HUES6 (cell line): ENCODE data around the gene TLCD3A.
"Not testable (repeated sequence)": the region's sequence is repeated elsewhere in the genome, so short reads cannot be mapped to it uniquely, and the experiment has no call there.

Experiments
- H3K27ac ChIP-seq: 2 replicates; pipeline ENCODE4 v1.7.0; 2013; ENCODE audit warnings: low read depth, mild to moderate bottlenecking, low read length, inconsistent platforms
- H3K27me3 ChIP-seq: 2 replicates; pipeline ENCODE4 v1.6.1; 2013; ENCODE audit warnings: low read length; ENCODE audit not compliant: control insufficient read depth, insufficient read depth
- H3K36me3 ChIP-seq: 2 replicates; pipeline ENCODE4 v1.6.1; 2013; ENCODE audit warnings: low read length; ENCODE audit not compliant: control insufficient read depth, insufficient read depth
- H3K4me1 ChIP-seq: 2 replicates; pipeline ENCODE4 v1.6.1; 2013; ENCODE audit warnings: low read length; ENCODE audit not compliant: control insufficient read depth, insufficient read depth
- H3K4me3 ChIP-seq: 2 replicates; pipeline ENCODE4 v1.5.1; 2013; ENCODE audit warnings: low read depth, low read length
- H3K9ac ChIP-seq: one replicate; pipeline ENCODE4 v1.6.1; 2013; ENCODE audit warnings: mild to moderate bottlenecking, low read length
- H3K9me3 ChIP-seq: 2 replicates; pipeline ENCODE4 v1.6.1; 2013; ENCODE audit warnings: low read depth, low read length; ENCODE audit not compliant: control insufficient read depth, insufficient read depth

Gene TLCD3A

DNA sequence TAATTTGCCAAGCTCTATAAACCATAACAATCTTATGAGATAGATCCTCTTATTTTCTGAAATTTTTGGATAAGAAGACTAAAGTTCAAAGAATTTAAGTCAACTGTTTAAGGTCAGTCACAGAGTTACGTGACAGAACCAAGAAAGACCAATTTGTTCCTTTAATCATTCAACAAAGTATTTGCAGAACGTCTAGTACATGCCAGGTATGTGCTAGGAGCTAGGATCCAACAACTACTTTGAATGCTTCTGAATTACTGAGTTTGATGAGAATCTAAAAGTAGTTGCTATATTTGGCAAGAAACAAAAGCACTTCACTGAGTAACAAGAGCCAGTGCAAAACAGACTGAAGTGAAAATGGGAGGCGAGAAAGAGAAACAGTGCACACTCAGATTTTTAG, 34.7 kb downstream of the TLCD3A start:
- Histone ChIP-seq H3K27ac (no peak overlapping the region), H3K4me1 (no peaks in the 10 kb centered on the region), H3K4me3 (no peak overlapping the region), H3K9me3 (no peaks in the 10 kb centered on the region), H3K36me3 (peaks cover 61% of the 10 kb centered on the region), H3K9ac (no peak overlapping the region), H3K27me3 (no peaks in the 10 kb centered on the region)

DNA sequence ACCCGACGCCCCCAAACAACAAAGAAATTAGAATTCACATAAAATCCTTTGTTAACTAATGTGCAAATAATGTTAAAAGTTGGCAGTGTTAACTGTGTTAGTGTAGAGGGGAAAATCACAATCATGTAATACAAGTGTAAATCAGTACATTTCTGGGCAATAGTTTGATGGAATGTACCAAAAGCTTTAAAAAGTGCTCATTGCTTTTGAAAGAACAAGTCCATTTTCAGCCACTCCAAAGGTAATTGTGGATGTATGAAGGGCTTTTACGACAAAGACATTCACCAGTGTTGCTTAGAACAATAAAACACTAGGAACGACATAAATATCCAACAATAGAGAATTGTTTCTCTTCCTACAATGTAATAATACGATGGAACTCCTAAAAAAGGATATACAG, 40.6 kb downstream of the TLCD3A start:
- Histone ChIP-seq H3K4me1 (no peaks in the 10 kb centered on the region), H3K27me3 (no peaks in the 10 kb centered on the region), H3K27ac (no peak overlapping the region), H3K9ac (no peak overlapping the region), H3K4me3 (no peak overlapping the region), H3K36me3 (peaks cover 85% of the 10 kb centered on the region), H3K9me3 (no peaks in the 10 kb centered on the region)

GRCh38 chr17:773467-774312, 41.3 kb downstream of the TLCD3A start:
- Histone ChIP-seq H3K9me3 (no peaks in the 10 kb centered on the region), H3K36me3 (peaks cover 91% of the 10 kb centered on the region), H3K27ac (no peak overlapping the region), H3K4me1 (no peaks in the 10 kb centered on the region), H3K27me3 (no peaks in the 10 kb centered on the region), H3K4me3 (no peak overlapping the region), H3K9ac (no peak overlapping the region)

DNA sequence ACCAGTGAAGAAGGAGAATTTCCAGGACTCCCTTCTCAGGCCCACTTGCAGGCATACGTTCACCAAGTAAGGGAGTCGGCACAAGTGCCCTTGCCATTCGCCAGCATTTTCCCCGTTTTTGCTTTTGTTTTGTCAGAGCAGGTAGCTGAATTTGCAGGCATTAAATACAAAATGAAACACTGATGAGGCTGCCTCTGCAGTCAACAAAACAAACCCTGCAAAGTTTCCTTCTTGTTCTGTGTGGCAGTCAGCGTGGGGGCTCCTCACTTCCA, 41.9 kb downstream of the TLCD3A start:
- H3K27me3 ChIP-seq = no peaks in the 10 kb centered on the region
- H3K4me3 ChIP-seq = no peak overlapping the region
- H3K4me1 ChIP-seq = no peaks in the 10 kb centered on the region
- H3K27ac ChIP-seq = no peak overlapping the region
- no peak overlapping the region for H3K9ac ChIP-seq
- H3K9me3 ChIP-seq = no peaks in the 10 kb centered on the region
- H3K36me3 ChIP-seq = peaks cover 89% of the 10 kb centered on the region

DNA sequence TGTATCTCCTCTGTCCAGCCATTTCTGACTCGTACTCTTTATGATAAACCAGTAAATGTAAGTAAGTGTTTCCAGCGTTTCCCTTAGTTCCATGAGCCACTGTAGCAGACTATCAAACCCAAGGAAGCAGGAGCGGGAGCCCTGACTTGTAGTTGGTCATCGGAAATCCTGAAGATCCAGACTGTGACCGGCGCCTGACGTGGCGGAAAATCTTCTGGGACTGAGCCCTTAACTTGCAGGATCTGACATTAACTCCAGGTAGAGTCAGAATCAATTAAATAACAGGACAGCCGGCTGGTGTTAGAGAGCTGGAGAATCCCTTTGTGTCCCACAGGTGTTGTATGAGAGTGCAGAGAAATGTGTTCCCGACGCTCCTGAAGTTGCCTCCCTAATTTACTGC, 45.7 kb downstream of the TLCD3A start:
- Histone ChIP-seq H3K9me3 (no peaks in the 10 kb centered on the region), H3K36me3 (peaks cover 56% of the 10 kb centered on the region), H3K27ac (no peak overlapping the region), H3K4me3 (no peak overlapping the region), H3K4me1 (0 out of 2 replicates have a peak, but pooled peaks cover 3% of the 10 kb centered on the region), H3K27me3 (no peaks in the 10 kb centered on the region), H3K9ac (no peak overlapping the region)

DNA sequence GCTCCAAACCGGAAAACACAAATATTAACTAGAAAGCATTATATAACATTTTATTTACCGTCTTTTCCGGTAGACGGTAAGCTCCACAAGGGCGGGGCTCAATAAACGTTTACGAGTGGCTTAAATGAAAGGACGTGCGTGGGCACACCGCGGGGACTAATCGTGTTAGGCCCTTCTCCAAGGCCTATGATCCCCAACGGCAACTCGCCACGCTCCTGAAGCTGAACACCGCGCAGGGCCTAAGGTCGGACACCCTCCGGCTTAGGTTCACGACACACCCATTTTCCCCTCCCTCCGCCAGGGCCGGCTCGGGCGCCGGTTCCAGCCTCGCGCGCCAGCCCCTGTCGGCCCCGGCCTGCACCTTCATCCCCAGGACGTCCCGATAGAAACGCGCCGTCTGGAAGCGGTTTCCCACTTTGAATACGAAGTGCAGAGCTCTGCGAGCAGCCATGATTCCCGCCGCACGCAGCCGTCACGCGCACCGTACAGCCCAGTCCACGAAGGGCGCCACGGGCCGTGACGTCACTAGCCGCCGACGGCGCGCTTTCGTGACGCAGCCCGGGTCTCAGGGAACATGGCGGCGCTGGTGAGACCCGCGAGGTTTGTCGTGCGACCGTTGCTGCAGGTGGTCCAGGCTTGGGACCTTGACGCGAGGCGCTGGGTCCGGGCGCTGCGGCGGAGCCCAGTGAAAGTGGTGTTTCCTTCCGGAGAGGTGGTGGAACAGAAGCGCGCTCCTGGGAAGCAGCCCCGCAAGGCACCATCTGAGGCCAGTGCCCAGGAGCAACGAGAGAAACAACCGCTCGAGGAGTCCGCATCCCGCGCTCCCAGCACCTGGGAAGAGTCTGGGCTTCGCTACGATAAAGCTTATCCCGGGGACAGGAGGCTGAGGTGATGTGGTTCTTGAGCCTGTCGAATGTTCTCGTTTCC, 49.7 kb downstream of the TLCD3A start, which contains the start of the genes GLOD4 and MRM3:
GLOD4 (minus strand) TSS at position 476 of the 927 bp plus-strand sequence; CDS start at position 451, 25 bp downstream.
MRM3 (plus strand) TSS at position 549 of the 927 bp plus-strand sequence; CDS start at position 575, 26 bp downstream.
- H3K27ac ChIP-seq = peak within 1 kb of the TSS; percentile 96
- H3K4me1 ChIP-seq = 0 out of 2 replicates have a peak, but pooled peaks cover 3% of the 10 kb centered on the region
- no peaks in the 10 kb centered on the region for H3K9me3 ChIP-seq
- H3K27me3 ChIP-seq = no peaks in the 10 kb centered on the region
- peaks cover 32% of the 10 kb centered on the region for H3K36me3 ChIP-seq
- H3K9ac ChIP-seq = peak within 1 kb of the TSS; percentile 97
- peak within 1 kb of the TSS; percentile 92 for H3K4me3 ChIP-seq

DNA sequence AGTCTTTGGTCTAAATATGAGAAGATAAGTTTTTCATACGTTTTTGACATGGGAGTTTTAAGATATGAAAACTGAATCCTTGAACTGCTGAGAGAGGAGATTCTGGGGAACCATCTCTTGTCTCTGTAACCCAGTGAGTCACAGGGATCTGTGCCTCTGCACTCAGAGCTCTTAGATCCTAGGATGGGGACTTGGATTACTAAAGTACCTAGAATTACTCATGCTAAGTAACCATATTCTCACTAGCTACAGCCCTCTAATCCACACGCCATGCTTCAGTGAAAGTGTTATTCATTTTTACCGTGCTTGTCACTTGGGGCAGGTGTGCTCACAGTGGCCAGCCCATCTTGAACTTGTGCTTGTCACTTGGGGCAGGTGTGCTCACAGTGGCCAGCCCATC, 51.7 kb downstream of the TLCD3A start:
- Histone ChIP-seq H3K9me3 (no peaks in the 10 kb centered on the region), H3K4me3 (no peak overlapping the region), H3K27ac (no peak overlapping the region), H3K36me3 (peaks cover 28% of the 10 kb centered on the region), H3K27me3 (no peaks in the 10 kb centered on the region), H3K9ac (no peak overlapping the region), H3K4me1 (0 out of 2 replicates have a peak, but pooled peaks cover 3% of the 10 kb centered on the region)

- not testable (repeated sequence) for H3K9ac ChIP-seq, H3K27ac ChIP-seq, H3K9me3 ChIP-seq, H3K4me3 ChIP-seq, H3K27me3 ChIP-seq
- H3K4me1 ChIP-seq = peaks cover 12% of the 10 kb centered on the region; the same call in 1 of the 2 replicates
- H3K36me3 ChIP-seq = peaks cover 37% of the 10 kb centered on the region
Observed at GRCh38 chr17:785901-786300, 53.5 kb downstream of the TLCD3A start.

GRCh38 chr17:787641-788221, 55.3 kb downstream of the TLCD3A start:
- H3K36me3 ChIP-seq = peaks cover 55% of the 10 kb centered on the region
- H3K27me3 ChIP-seq = no peaks in the 10 kb centered on the region
- H3K9ac ChIP-seq = no peak overlapping the region
- peaks cover 8% of the 10 kb centered on the region; the same call in 1 of the 2 replicates for H3K4me1 ChIP-seq
- no peak overlapping the region for H3K27ac ChIP-seq
- no peak overlapping the region for H3K4me3 ChIP-seq
- H3K9me3 ChIP-seq = no peaks in the 10 kb centered on the region

DNA sequence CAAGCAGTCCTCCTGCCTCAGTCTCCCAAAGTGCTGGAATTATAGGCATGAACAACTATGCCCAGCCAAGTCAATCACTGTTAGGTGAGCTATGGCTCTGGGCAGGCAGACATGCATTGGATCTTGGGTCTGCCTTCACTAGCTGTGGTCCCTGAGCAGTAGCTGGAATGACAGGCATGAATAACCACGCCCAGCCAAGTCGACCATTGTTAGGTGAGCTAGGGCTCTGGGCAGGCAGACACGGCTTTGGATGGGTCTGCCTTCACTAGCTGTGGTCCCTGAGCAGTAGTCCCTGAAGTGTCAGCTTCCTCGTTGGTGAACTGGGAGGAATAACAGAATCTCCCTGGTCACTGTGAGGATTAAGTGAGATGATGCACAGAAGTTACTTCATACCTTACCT, 56.2 kb downstream of the TLCD3A start:
- Histone ChIP-seq H3K4me1 (peaks cover 8% of the 10 kb centered on the region; the same call in 1 of the 2 replicates), H3K9ac (no peak overlapping the region), H3K27me3 (no peaks in the 10 kb centered on the region), H3K36me3 (peaks cover 56% of the 10 kb centered on the region), H3K4me3 (no peak overlapping the region), H3K9me3 (no peaks in the 10 kb centered on the region), H3K27ac (no peak overlapping the region)
